COLO829 (cell line): ENCODE measurements around the gene DHFR.

Experiments
- DNase-seq: peaks from one replicate; pipeline ENCODE4 v3.0.0; 2012; ENCODE audit warnings: low spot score

The DHFR gene

GRCh38 chr5:80654054-80654390, 761 bp downstream of the DHFR start:
- DNase-seq: no peak

GRCh38 chr5:80653502-80653901, 1.3 kb downstream of the DHFR start:
- no peak for DNase-seq

GRCh38 chr5:80646926-80647325, 7.9 kb downstream of the DHFR start:
- DNase-seq: no peak

GRCh38 chr5:80644900-80645299, 9.9 kb downstream of the DHFR start:
- no peak for DNase-seq

GRCh38 chr5:80641353-80641752, 13.4 kb downstream of the DHFR start:
- DNase-seq: no peak

- DNase-seq: no peak
Observed at GRCh38 chr5:80634193-80634592, 20.6 kb downstream of the DHFR start.

- no peak for DNase-seq
Observed at GRCh38 chr5:80632700-80633099, 22.1 kb downstream of the DHFR start.

GRCh38 chr5:80631278-80632259, 23.2 kb downstream of the DHFR start:
- DNase-seq: no peak

- no peak for DNase-seq
Observed at GRCh38 chr5:80629281-80629680, 25.5 kb downstream of the DHFR start.

GRCh38 chr5:80625230-80625629, 29.6 kb downstream of the DHFR start:
- DNase-seq: no peak

- no peak for DNase-seq
Observed at GRCh38 chr5:80623999-80624398, 30.8 kb downstream of the DHFR start.

GRCh38 chr5:80622756-80623155, 32.0 kb downstream of the DHFR start:
- DNase-seq: no peak

GRCh38 chr5:80620211-80620610, 34.6 kb downstream of the DHFR start:
- no peak for DNase-seq

GRCh38 chr5:80619086-80619485, 35.7 kb downstream of the DHFR start:
- peak; percentile 5 for DNase-seq

- no peak for DNase-seq
Observed at GRCh38 chr5:80618438-80618837, 36.3 kb downstream of the DHFR start.

GRCh38 chr5:80615266-80615914, 39.4 kb downstream of the DHFR start:
- DNase-seq: peak; percentile 28

GRCh38 chr5:80609692-80610091, 45.1 kb downstream of the DHFR start:
- DNase-seq: no peak

- DNase-seq: no peak
Observed at GRCh38 chr5:80608731-80609130, 46.1 kb downstream of the DHFR start.

- no peak for DNase-seq
Observed at GRCh38 chr5:80607832-80608231, 47.0 kb downstream of the DHFR start.

- DNase-seq: no peak
Observed at GRCh38 chr5:80607343-80607742, 47.4 kb downstream of the DHFR start.

GRCh38 chr5:80600943-80601693, 53.7 kb downstream of the DHFR start:
- no peak for DNase-seq

GRCh38 chr5:80597500-80597899, 57.3 kb downstream of the DHFR start:
- DNase-seq: no peak

- DNase-seq: no peak
Observed at GRCh38 chr5:80594810-80595209, 60.0 kb downstream of the DHFR start.
